Muscle of arm (tissue), 12 donors: ENCODE measurements around the gene CA11. TPM values are rescaled to one million over a fixed set of nuclear protein-coding genes. Genes with fewer than 3 reads are reported as not detected.

Experiments
- DNase-seq: peaks from one replicate; pipeline ENCODE4 v3.0.0-alpha.2; 2013
- polyA plus RNA-seq, 12 donors: library from polyadenylated mRNA; unstranded; fragments of 120-200 nt; gene quantifications; one replicate each; pipeline ENCODE4 v1.2.1, GENCODE V29; 2013; ENCODE audit not compliant: insufficient read length in 12 of 12

The CA11 gene
- polyA plus RNA-seq, 12 donors = 5.8 to 20.9 (median 10.5) TPM; not detected in 1

GRCh38 chr19:48629599-48630295, 16.2 kb downstream of the CA11 start:
- DNase-seq = no peak

GRCh38 chr19:48629297-48629598, 16.7 kb downstream of the CA11 start:
- DNase-seq = no peak

GRCh38 chr19:48628486-48629296, 17.3 kb downstream of the CA11 start:
- no peak for DNase-seq

- no peak for DNase-seq
These were observed 18.1 kb downstream of the CA11 start for GRCh38 chr19:48627865-48628314.

- DNase-seq = no peak
These were observed 18.7 kb downstream of the CA11 start for GRCh38 chr19:48627201-48627864.

GRCh38 chr19:48625891-48626327, 20.1 kb downstream of the CA11 start:
- no peak for DNase-seq

- no peak for DNase-seq
These were observed 20.9 kb downstream of the CA11 start for GRCh38 chr19:48624791-48625723.

- DNase-seq = peak; percentile 97
These were observed 21.9 kb downstream of the CA11 start for GRCh38 chr19:48624067-48624594.

- no peak for DNase-seq
These were observed 22.4 kb downstream of the CA11 start for GRCh38 chr19:48623556-48624066.

- DNase-seq = no peak
These were observed 26.0 kb downstream of the CA11 start for GRCh38 chr19:48619692-48620585.

GRCh38 chr19:48618916-48619691, 26.9 kb downstream of the CA11 start, which contains the start of the genes RPL18 and SPHK2:
TSS of gene RPL18 (minus strand) at chr19:48619178. CDS start at chr19:48619143, 35 bp downstream.
TSS of gene SPHK2 (plus strand) at chr19:48619506. CDS start at chr19:48620515, 1,009 bp downstream.
- peak; percentile 100 for DNase-seq

- DNase-seq = no peak
These were observed 27.6 kb downstream of the CA11 start for GRCh38 chr19:48618278-48618915.

- no peak for DNase-seq
These were observed 28.6 kb downstream of the CA11 start for GRCh38 chr19:48617146-48617937.

- DNase-seq = no peak
These were observed 29.4 kb downstream of the CA11 start for GRCh38 chr19:48616491-48617056.

- DNase-seq = no peak
These were observed 29.9 kb downstream of the CA11 start for GRCh38 chr19:48616041-48616436.

- DNase-seq = no peak
These were observed 30.6 kb downstream of the CA11 start for GRCh38 chr19:48615231-48616040.
